ENCODE data around the gene TIFAB. TPM values are rescaled to one million over a fixed set of nuclear protein-coding genes. Genes with fewer than 3 reads are reported as not detected.

The TIFAB gene
- total RNA-seq, 1 experiment from 2014 or later, result not detected

GRCh38 chr5:135437422-135437795 is 14.7 kb downstream of the TIFAB start:
- intact Hi-C loops (cut with micrococcal nuclease; ENCODE audit: unreplicated experiment) (no loop called here), in situ Hi-C loops (cut with HindIII; ENCODE audit: low pct_unique_long_range_greater_than_20kb, low sequenced_read_pairs) (no loop called here)
- ChIA-PET CTCF (no interaction called here), POLR2A (no interaction called here)
- H3K36me3 ChIP-seq (ENCODE audit: control insufficient read depth, insufficient read depth, low read length), result no peaks in the 10 kb centered on the region
- TF ChIP-seq, protein P1, sequence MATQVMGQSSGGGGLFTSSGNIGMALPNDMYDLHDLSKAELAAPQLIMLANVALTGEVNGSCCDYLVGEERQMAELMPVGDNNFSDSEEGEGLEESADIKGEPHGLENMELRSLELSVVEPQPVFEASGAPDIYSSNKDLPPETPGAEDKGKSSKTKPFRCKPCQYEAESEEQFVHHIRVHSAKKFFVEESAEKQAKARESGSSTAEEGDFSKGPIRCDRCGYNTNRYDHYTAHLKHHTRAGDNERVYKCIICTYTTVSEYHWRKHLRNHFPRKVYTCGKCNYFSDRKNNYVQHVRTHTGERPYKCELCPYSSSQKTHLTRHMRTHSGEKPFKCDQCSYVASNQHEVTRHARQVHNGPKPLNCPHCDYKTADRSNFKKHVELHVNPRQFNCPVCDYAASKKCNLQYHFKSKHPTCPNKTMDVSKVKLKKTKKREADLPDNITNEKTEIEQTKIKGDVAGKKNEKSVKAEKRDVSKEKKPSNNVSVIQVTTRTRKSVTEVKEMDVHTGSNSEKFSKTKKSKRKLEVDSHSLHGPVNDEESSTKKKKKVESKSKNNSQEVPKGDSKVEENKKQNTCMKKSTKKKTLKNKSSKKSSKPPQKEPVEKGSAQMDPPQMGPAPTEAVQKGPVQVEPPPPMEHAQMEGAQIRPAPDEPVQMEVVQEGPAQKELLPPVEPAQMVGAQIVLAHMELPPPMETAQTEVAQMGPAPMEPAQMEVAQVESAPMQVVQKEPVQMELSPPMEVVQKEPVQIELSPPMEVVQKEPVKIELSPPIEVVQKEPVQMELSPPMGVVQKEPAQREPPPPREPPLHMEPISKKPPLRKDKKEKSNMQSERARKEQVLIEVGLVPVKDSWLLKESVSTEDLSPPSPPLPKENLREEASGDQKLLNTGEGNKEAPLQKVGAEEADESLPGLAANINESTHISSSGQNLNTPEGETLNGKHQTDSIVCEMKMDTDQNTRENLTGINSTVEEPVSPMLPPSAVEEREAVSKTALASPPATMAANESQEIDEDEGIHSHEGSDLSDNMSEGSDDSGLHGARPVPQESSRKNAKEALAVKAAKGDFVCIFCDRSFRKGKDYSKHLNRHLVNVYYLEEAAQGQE (IDR thresholded peaks at IDR 0.05; ENCODE audit: insufficient read depth in 1 of 2, low read depth in 2 of 2, low read length in 1 of 2), result no peak
- no peak for TF ChIP-seq CTCF (IDR thresholded peaks at IDR 0.05)
- no peak for TF ChIP-seq POLR2AphosphoS5 (IDR thresholded peaks at IDR 0.05; ENCODE audit: low read depth, low read length)
- no peak for TF ChIP-seq SIN3A (IDR thresholded peaks at IDR 0.05; ENCODE audit: borderline replicate concordance, insufficient read depth, low read depth, low read length)
- no peak for TF ChIP-seq TCF7L2 (IDR thresholded peaks at IDR 0.05; ENCODE audit: low read depth, low read length)
- no TSS peak for BruUV-seq (replicated peaks)
- H3K27me3 ChIP-seq (ENCODE audit: control insufficient read depth, insufficient read depth, low read length), result no peaks in the 10 kb centered on the region
- ATAC-seq, result no peak; the same call in 1 of the 2 replicates
- no peak overlapping the region for H3K27ac ChIP-seq (ENCODE audit: low read length)
- no peaks in the 10 kb centered on the region for H3K9me3 ChIP-seq (ENCODE audit: control insufficient read depth, insufficient read depth, low read depth, low read length)
- DNase-seq (ENCODE audit: low read depth, low spot score), result no peak
- H3K4me1 ChIP-seq (ENCODE audit: control insufficient read depth, insufficient read depth, low read length), result peaks cover 5% of the 10 kb centered on the region; the same call in 1 of the 2 replicates
- no peak overlapping the region for H3K4me3 ChIP-seq (ENCODE audit: low read depth in 2 of 2, low read length in 2 of 2)

- no peaks in the 10 kb centered on the region for H3K9me3 ChIP-seq (ENCODE audit: control insufficient read depth, insufficient read depth, low read depth, low read length)
- CTCF ChIA-PET, result no interaction called here
- no peak overlapping the region for H3K4me3 ChIP-seq (ENCODE audit: low read depth in 2 of 2, low read length in 2 of 2)
- intact Hi-C loops (cut with micrococcal nuclease; ENCODE audit: unreplicated experiment), result no loop called here
- H3K4me1 ChIP-seq (ENCODE audit: control insufficient read depth, insufficient read depth, low read length), result peaks cover 5% of the 10 kb centered on the region; the same call in 1 of the 2 replicates
- TF ChIP-seq, protein P1 (IDR thresholded peaks at IDR 0.05; ENCODE audit: insufficient read depth in 1 of 2, low read depth in 2 of 2, low read length in 1 of 2), result no peak
- TF ChIP-seq SIN3A (IDR thresholded peaks at IDR 0.05; ENCODE audit: borderline replicate concordance, insufficient read depth, low read depth, low read length) (no peak), POLR2AphosphoS5 (IDR thresholded peaks at IDR 0.05; ENCODE audit: low read depth, low read length) (no peak), TCF7L2 (IDR thresholded peaks at IDR 0.05; ENCODE audit: low read depth, low read length) (no peak), CTCF (IDR thresholded peaks at IDR 0.05) (no peak)
- H3K36me3 ChIP-seq (ENCODE audit: control insufficient read depth, insufficient read depth, low read length), result no peaks in the 10 kb centered on the region
- in situ Hi-C loops (cut with HindIII; ENCODE audit: low pct_unique_long_range_greater_than_20kb, low sequenced_read_pairs), result no loop called here
- no TSS peak for BruUV-seq (replicated peaks)
- DNase-seq (ENCODE audit: low read depth, low spot score) (no peak), ATAC-seq (no peak)
- H3K27ac ChIP-seq (ENCODE audit: low read length), result no peak overlapping the region
- POLR2A ChIA-PET, result no interaction called here
- no peaks in the 10 kb centered on the region for H3K27me3 ChIP-seq (ENCODE audit: control insufficient read depth, insufficient read depth, low read length)
These were observed 15.2 kb downstream of the TIFAB start for GRCh38 chr5:135436951-135437418.
